Neural cell (in vitro differentiated cells): ENCODE results near the gene DGKZ. TPM values are rescaled to one million over a fixed set of nuclear protein-coding genes. Genes with fewer than 3 reads are reported as not detected.
"Not testable (repeated sequence)": the region's sequence is repeated elsewhere in the genome, so short reads cannot be mapped to it uniquely, and the experiment has no call there.

Experiments used
- H2AFZ ChIP-seq: fragments of 200-600, 300-800 bp; sonication (generic), shearing (Covaris generic); 2 replicates; pipeline ENCODE4 v1.6.0; 2014; ENCODE audit warnings: low read depth, mild to moderate bottlenecking, antibody characterized with exemption, low read length, moderate library complexity
- H3F3A ChIP-seq: fragments of 200-600 bp; shearing (Covaris generic); 2 replicates; pipeline ENCODE4 v1.6.1; 2016; ENCODE audit warnings: mild to moderate bottlenecking, moderate library complexity, mixed read lengths, antibody characterized with exemption, low read length; ENCODE audit not compliant: insufficient read depth, poor library complexity, severe bottlenecking
- H3K27ac ChIP-seq: fragments of 200-600, 300-800 bp; sonication (generic), shearing (Covaris generic); 2 replicates; pipeline ENCODE4 v1.5.1; 2014; ENCODE audit warnings: mild to moderate bottlenecking, low read length, moderate library complexity
- H3K27me3 ChIP-seq: fragments of 300-800, 200-600 bp; sonication (generic), shearing (Covaris generic); 2 replicates; pipeline ENCODE4 v1.6.0; 2014; ENCODE audit warnings: mild to moderate bottlenecking, low read depth, low read length, moderate library complexity; ENCODE audit not compliant: insufficient read depth
- H3K36me3 ChIP-seq: fragments of 300-800, 200-600 bp; sonication (generic), shearing (Covaris generic); 2 replicates; pipeline ENCODE4 v1.5.1; 2014; ENCODE audit warnings: mild to moderate bottlenecking, antibody characterized with exemption, low read length, moderate library complexity; ENCODE audit not compliant: insufficient read depth
- H3K4me2 ChIP-seq: fragments of 300-800, 200-600 bp; sonication (generic), shearing (Covaris generic); 2 replicates; pipeline ENCODE4 v1.6.0; 2014; ENCODE audit warnings: mild to moderate bottlenecking, low read length
- H3K4me3 ChIP-seq: fragments of 300-800, 200-600 bp; sonication (generic), shearing (Covaris generic); 2 replicates; pipeline ENCODE4 v1.5.1; 2014; ENCODE audit warnings: mild to moderate bottlenecking, low read length, moderate library complexity
- H3K79me2 ChIP-seq: fragments of 200-600 bp; shearing (Covaris generic); replicated peaks from 2 replicates; pipeline ENCODE4 v1.6.0; 2014; ENCODE audit warnings: mild to moderate bottlenecking, low read length, moderate library complexity; ENCODE audit not compliant: insufficient read depth
- H3K9ac ChIP-seq: fragments of 300-800, 200-600 bp; sonication (generic), shearing (Covaris generic); 2 replicates; pipeline ENCODE4 v1.6.1; 2016; ENCODE audit warnings: mild to moderate bottlenecking, low read length, mixed read lengths
- H3K9me2 ChIP-seq: fragments of 200-600 bp; shearing (Covaris generic); 2 replicates; pipeline ENCODE4 v1.6.1; 2016; ENCODE audit warnings: mild to moderate bottlenecking, low read length, mixed read lengths; ENCODE audit not compliant: insufficient read depth
- H3K9me3 ChIP-seq: fragments of 200-600, 300-800 bp; sonication (generic), shearing (Covaris generic); 2 replicates; pipeline ENCODE4 v1.6.1; 2016; ENCODE audit warnings: mild to moderate bottlenecking, mixed run types, low read length, moderate library complexity, mixed read lengths
- H4K20me1 ChIP-seq: fragments of 200-600 bp; shearing (Covaris generic); 2 replicates; pipeline ENCODE4 v1.6.1; 2016; ENCODE audit warnings: mild to moderate bottlenecking, mixed run types; ENCODE audit not compliant: insufficient read depth
- EP300 ChIP-seq: fragments of 450-650 bp; conservative IDR thresholded peaks from 2 replicates; pipeline ENCODE4 v1.6.1; 2014; ENCODE audit warnings: antibody characterized with exemption, mild to moderate bottlenecking, moderate library complexity; ENCODE audit not compliant: poor library complexity, severe bottlenecking
- EZH2 ChIP-seq: fragments of 200-600, 300-800 bp; shearing (Covaris generic), sonication (generic); IDR thresholded peaks from 2 replicates; pipeline ENCODE4 v1.6.1; 2014; ENCODE audit warnings: antibody characterized with exemption, low read length, borderline replicate concordance, mild to moderate bottlenecking; ENCODE audit not compliant: insufficient read depth, poor library complexity, severe bottlenecking
- MXI1 ChIP-seq: fragments of 450-650 bp; conservative IDR thresholded peaks from 2 replicates; pipeline ENCODE4 v1.6.1; 2014; ENCODE audit warnings: antibody characterized with exemption, mild to moderate bottlenecking; ENCODE audit not compliant: poor library complexity, severe bottlenecking
- POLR2AphosphoS5 ChIP-seq: IDR thresholded peaks from 2 replicates; pipeline ENCODE4 v1.6.1; 2012
- RAD21 ChIP-seq: fragments of 450-650 bp; conservative IDR thresholded peaks from 2 replicates; pipeline ENCODE4 v1.6.1; 2014; ENCODE audit warnings: antibody characterized with exemption, mild to moderate bottlenecking, moderate library complexity
- REST ChIP-seq: IDR thresholded peaks from 2 replicates; pipeline ENCODE4 v1.6.1; 2012; ENCODE audit warnings: borderline replicate concordance
- SMC3 ChIP-seq: fragments of 450-650 bp; conservative IDR thresholded peaks from 2 replicates; pipeline ENCODE4 v1.6.1; 2014; ENCODE audit warnings: antibody characterized with exemption, mild to moderate bottlenecking, moderate library complexity; ENCODE audit not compliant: poor library complexity
- TAF1 ChIP-seq: IDR thresholded peaks from 2 replicates; pipeline ENCODE4 v1.6.1; 2012; ENCODE audit warnings: low read depth
- polyA plus RNA-seq: library from polyadenylated mRNA; depleted of rRNA; stranded (reverse); fragments of >200 nt; gene quantifications from 2 replicates; pipeline ENCODE4 v1.2.3, GENCODE V29; 2014
- TF ChIP-seq, protein P1 (sequence below): fragments of 450-650 bp; IDR thresholded peaks from 2 replicates; pipeline ENCODE4 v1.5.1; 2014; ENCODE audit warnings: antibody characterized with exemption, mild to moderate bottlenecking, moderate library complexity; ENCODE audit not compliant: poor library complexity, severe bottlenecking

The DGKZ gene
- polyA plus RNA-seq, 1 donor from 2014 or later, result 55.7 TPM

GRCh38 chr11:46302866-46303265 lies 44.4 kb upstream of the DGKZ start:
- H3K4me3 ChIP-seq, result no peak overlapping the region
- no peak overlapping the region for H3K27ac ChIP-seq
- H4K20me1 ChIP-seq, result no peaks in the 10 kb centered on the region
- no peak overlapping the region for H3K9ac ChIP-seq
- no peaks in the 10 kb centered on the region for H3F3A ChIP-seq
- TF ChIP-seq RAD21 (no peak), MXI1 (no peak), POLR2AphosphoS5 (no peak), SMC3 (no peak), EZH2 (no peak), REST (no peak), EP300 (no peak), TAF1 (no peak)
- TF ChIP-seq, protein P1, sequence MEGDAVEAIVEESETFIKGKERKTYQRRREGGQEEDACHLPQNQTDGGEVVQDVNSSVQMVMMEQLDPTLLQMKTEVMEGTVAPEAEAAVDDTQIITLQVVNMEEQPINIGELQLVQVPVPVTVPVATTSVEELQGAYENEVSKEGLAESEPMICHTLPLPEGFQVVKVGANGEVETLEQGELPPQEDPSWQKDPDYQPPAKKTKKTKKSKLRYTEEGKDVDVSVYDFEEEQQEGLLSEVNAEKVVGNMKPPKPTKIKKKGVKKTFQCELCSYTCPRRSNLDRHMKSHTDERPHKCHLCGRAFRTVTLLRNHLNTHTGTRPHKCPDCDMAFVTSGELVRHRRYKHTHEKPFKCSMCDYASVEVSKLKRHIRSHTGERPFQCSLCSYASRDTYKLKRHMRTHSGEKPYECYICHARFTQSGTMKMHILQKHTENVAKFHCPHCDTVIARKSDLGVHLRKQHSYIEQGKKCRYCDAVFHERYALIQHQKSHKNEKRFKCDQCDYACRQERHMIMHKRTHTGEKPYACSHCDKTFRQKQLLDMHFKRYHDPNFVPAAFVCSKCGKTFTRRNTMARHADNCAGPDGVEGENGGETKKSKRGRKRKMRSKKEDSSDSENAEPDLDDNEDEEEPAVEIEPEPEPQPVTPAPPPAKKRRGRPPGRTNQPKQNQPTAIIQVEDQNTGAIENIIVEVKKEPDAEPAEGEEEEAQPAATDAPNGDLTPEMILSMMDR, result no peak
- no peak overlapping the region for H3K4me2 ChIP-seq
- H3K9me3 ChIP-seq, result no peaks in the 10 kb centered on the region
- H3K9me2 ChIP-seq, result no peaks in the 10 kb centered on the region
- H3K36me3 ChIP-seq, result no peaks in the 10 kb centered on the region
- no peaks in the 10 kb centered on the region for H3K27me3 ChIP-seq
- H2AFZ ChIP-seq, result no peak overlapping the region
- H3K79me2 ChIP-seq, result no peaks in the 10 kb centered on the region

DNA sequence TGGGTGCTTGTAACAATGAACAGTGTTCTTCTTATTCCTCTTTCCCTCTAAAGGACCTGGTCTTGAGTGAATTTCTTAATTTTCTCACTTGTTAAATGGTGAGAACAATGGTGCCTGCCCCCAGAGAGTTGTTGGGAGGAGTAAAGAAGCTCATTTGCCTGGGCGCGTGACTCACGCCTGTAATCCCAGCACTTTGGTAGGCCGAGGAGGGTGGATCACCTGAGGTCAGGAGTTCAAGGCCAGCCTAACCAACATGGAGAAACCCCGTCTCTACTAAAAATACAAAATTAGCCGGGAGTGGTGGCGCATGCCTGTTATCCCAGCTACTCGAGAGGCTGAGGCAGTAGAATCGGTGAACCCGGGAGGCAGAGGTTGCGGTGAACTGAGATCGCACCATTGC lies 43.2 kb upstream of the DGKZ start:
- not testable (repeated sequence) for H4K20me1 ChIP-seq, H3K79me2 ChIP-seq, H3K27ac ChIP-seq, H3K9me3 ChIP-seq, H3F3A ChIP-seq, H3K27me3 ChIP-seq, H3K36me3 ChIP-seq, H3K4me3 ChIP-seq, H2AFZ ChIP-seq, H3K9ac ChIP-seq, H3K4me2 ChIP-seq, H3K9me2 ChIP-seq

DNA sequence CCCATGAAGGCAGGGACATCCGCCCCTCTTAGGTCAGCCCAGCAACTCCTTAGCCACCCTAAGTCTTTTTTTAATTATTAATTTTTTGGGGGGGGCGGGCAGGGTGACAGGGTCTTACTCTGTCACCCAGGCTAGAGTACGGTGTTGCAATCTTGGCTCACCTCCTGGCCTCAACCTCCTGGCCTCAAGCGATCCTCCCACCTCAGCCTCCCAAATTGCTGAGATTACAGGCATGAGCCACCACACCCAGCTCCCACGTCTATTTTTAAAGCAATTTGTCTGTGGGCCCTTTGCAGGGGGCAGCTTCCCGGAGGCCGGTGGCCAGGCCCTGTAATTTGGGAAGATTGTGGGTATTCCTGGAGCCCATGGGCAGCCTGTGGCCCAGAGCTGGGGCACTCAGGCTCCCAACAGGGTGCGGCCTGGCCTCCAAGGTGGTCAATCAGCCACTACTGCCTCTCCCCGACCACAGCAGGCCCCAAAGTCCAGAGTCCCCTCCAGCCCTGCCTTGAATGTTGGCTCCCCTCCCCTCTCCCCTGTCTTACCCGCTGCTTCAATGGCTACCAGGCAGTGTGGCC lies 42.6 kb upstream of the DGKZ start:
- Histone ChIP-seq H3F3A (no peaks in the 10 kb centered on the region), H3K36me3 (no peaks in the 10 kb centered on the region), H3K4me3 (no peak overlapping the region), H2AFZ (no peak overlapping the region), H3K9me3 (no peaks in the 10 kb centered on the region), H3K27ac (no peak overlapping the region), H3K9me2 (no peaks in the 10 kb centered on the region), H3K27me3 (no peaks in the 10 kb centered on the region), H3K9ac (no peak overlapping the region), H4K20me1 (no peaks in the 10 kb centered on the region), H3K4me2 (no peak overlapping the region), H3K79me2 (no peaks in the 10 kb centered on the region)
- TF ChIP-seq RAD21, result no peak
- TF ChIP-seq SMC3, result no peak
- TF ChIP-seq, protein P1, result no peak
- no peak for TF ChIP-seq POLR2AphosphoS5
